WTC11 (cell line): Measurements from ENCODE around the gene TAS1R2. TPM values are rescaled to one million over a fixed set of nuclear protein-coding genes. Genes with fewer than 3 reads are reported as not detected.

Experiments used
- ATAC-seq: fragments of 200-7000 bp; cut with Tn5 transposase; 2 replicates; pipeline ENCODE4 v1.10.0; 2021; ENCODE audit warnings: mild to moderate bottlenecking, moderate library complexity
- CTCF ChIA-PET: fragments of 300-600 bp; sonication (Branson Sonifier 250); formaldehyde crosslinking; loops from one replicate; lab custom pipeline; 2021; ENCODE audit warnings: antibody characterized with exemption; lab: Charles Lee
- POLR2A ChIA-PET: fragments of 350-600 bp; sonication (Branson Sonifier 250); formaldehyde crosslinking; loops from one replicate; lab custom pipeline; 2021; ENCODE audit warnings: antibody characterized with exemption; lab: Charles Lee
- DNase-seq: peaks from one replicate; pipeline ENCODE4 v3.0.0; 2021; ENCODE audit warnings: low spot score
- H3K27ac Mint-ChIP-seq: 2 replicates; pipeline ENCODE4 v1.8.0; 2021; ENCODE audit warnings: mixed read lengths
- H3K27me3 Mint-ChIP-seq: 2 replicates; pipeline ENCODE4 v1.8.0; 2021; ENCODE audit warnings: low read depth, mild to moderate bottlenecking, moderate library complexity, mixed read lengths
- H3K36me3 Mint-ChIP-seq: 2 replicates; pipeline ENCODE4 v1.8.0; 2021; ENCODE audit warnings: mixed read lengths
- H3K4me1 Mint-ChIP-seq: 2 replicates; pipeline ENCODE4 v1.8.0; 2022; ENCODE audit warnings: mixed read lengths
- H3K4me3 Mint-ChIP-seq: 2 replicates; pipeline ENCODE4 v1.8.0; 2021; ENCODE audit warnings: mild to moderate bottlenecking, moderate library complexity, mixed read lengths
- H3K9me3 Mint-ChIP-seq: 2 replicates; pipeline ENCODE4 v1.8.0; 2021; ENCODE audit warnings: mixed read lengths
- AR ChIP-seq: fragments of 250-450 bp; sonication (Bioruptor Pico); IDR thresholded peaks from 2 replicates; pipeline ENCODE4 v1.9.0; 2021; ENCODE audit warnings: mild to moderate bottlenecking
- JUN ChIP-seq: sonication (generic); formaldehyde crosslinking; IDR thresholded peaks from 2 replicates; pipeline ENCODE4 v1.8.0; 2023; ENCODE audit warnings: mild to moderate bottlenecking, missing genetic modification reagents
- KAT7 ChIP-seq: sonication (generic); formaldehyde crosslinking; IDR thresholded peaks from 2 replicates; pipeline ENCODE4 v1.8.1; 2023; ENCODE audit warnings: missing genetic modification reagents, mild to moderate bottlenecking, borderline replicate concordance
- MXD4 ChIP-seq: fragments of 250-450 bp; sonication (Bioruptor Pico); IDR thresholded peaks from 2 replicates; pipeline ENCODE4 v1.8.0; 2021; ENCODE audit warnings: mild to moderate bottlenecking, moderate library complexity, borderline replicate concordance
- NFYB ChIP-seq: sonication (generic); formaldehyde crosslinking; conservative IDR thresholded peaks from 2 replicates; pipeline ENCODE4 v1.8.0; 2022; ENCODE audit warnings: low read depth, missing genetic modification reagents
- NR3C1 ChIP-seq: sonication (generic); formaldehyde crosslinking; conservative IDR thresholded peaks from 2 replicates; pipeline ENCODE4 v1.8.1; 2023; ENCODE audit warnings: low read depth, mild to moderate bottlenecking, missing genetic modification reagents
- RORB ChIP-seq: fragments of 250-450 bp; sonication (Bioruptor Pico); IDR thresholded peaks from 2 replicates; pipeline ENCODE4 v1.9.0; 2021; ENCODE audit warnings: mild to moderate bottlenecking
- TP53 ChIP-seq: sonication (generic); formaldehyde crosslinking; IDR thresholded peaks from 2 replicates; pipeline ENCODE4 v1.8.1; 2023; ENCODE audit warnings: mild to moderate bottlenecking, missing genetic modification reagents
- ZMAT4 ChIP-seq: fragments of 250-450 bp; sonication (Bioruptor Pico); IDR thresholded peaks from 2 replicates; pipeline ENCODE4 v1.9.0; 2021; ENCODE audit warnings: mild to moderate bottlenecking
- ZNF219 ChIP-seq: sonication (generic); formaldehyde crosslinking; IDR thresholded peaks from 2 replicates; pipeline ENCODE4 v1.8.0; 2023; ENCODE audit warnings: missing genetic modification reagents, mild to moderate bottlenecking, borderline replicate concordance
- ZNF281 ChIP-seq: sonication (generic); formaldehyde crosslinking; IDR thresholded peaks from 2 replicates; pipeline ENCODE4 v1.8.0; 2023; ENCODE audit warnings: mild to moderate bottlenecking, missing genetic modification reagents
- total RNA-seq: library from RNA; stranded (reverse); gene quantifications from 3 replicates; pipeline ENCODE4 v1.2.3, GENCODE V29; 2021
- TF ChIP-seq, protein P1 (sequence below): sonication (generic); formaldehyde crosslinking; IDR thresholded peaks from 2 replicates; pipeline ENCODE4 v1.8.0; 2022; ENCODE audit warnings: missing genetic modification reagents
- TF ChIP-seq, protein P2 (sequence below): fragments of 250-450 bp; sonication (Bioruptor Pico); IDR thresholded peaks from 2 replicates; pipeline ENCODE4 v2.1.2; 2022; ENCODE audit warnings: mild to moderate bottlenecking, moderate library complexity
- TF ChIP-seq, protein P3 (sequence below): sonication (generic); formaldehyde crosslinking; IDR thresholded peaks from 2 replicates; pipeline ENCODE4 v1.8.0; 2022; ENCODE audit warnings: mild to moderate bottlenecking, missing genetic modification reagents

The TAS1R2 gene
- total RNA-seq, 1 experiment from 2014 or later, result not detected

- TF ChIP-seq, protein P1, sequence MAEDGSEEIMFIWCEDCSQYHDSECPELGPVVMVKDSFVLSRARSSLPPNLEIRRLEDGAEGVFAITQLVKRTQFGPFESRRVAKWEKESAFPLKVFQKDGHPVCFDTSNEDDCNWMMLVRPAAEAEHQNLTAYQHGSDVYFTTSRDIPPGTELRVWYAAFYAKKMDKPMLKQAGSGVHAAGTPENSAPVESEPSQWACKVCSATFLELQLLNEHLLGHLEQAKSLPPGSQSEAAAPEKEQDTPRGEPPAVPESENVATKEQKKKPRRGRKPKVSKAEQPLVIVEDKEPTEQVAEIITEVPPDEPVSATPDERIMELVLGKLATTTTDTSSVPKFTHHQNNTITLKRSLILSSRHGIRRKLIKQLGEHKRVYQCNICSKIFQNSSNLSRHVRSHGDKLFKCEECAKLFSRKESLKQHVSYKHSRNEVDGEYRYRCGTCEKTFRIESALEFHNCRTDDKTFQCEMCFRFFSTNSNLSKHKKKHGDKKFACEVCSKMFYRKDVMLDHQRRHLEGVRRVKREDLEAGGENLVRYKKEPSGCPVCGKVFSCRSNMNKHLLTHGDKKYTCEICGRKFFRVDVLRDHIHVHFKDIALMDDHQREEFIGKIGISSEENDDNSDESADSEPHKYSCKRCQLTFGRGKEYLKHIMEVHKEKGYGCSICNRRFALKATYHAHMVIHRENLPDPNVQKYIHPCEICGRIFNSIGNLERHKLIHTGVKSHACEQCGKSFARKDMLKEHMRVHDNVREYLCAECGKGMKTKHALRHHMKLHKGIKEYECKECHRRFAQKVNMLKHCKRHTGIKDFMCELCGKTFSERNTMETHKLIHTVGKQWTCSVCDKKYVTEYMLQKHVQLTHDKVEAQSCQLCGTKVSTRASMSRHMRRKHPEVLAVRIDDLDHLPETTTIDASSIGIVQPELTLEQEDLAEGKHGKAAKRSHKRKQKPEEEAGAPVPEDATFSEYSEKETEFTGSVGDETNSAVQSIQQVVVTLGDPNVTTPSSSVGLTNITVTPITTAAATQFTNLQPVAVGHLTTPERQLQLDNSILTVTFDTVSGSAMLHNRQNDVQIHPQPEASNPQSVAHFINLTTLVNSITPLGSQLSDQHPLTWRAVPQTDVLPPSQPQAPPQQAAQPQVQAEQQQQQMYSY (CRISPR knock-in tag), result no peak
- TF ChIP-seq ZNF219 (CRISPR knock-in tag), result no peak
- TF ChIP-seq, protein P2, sequence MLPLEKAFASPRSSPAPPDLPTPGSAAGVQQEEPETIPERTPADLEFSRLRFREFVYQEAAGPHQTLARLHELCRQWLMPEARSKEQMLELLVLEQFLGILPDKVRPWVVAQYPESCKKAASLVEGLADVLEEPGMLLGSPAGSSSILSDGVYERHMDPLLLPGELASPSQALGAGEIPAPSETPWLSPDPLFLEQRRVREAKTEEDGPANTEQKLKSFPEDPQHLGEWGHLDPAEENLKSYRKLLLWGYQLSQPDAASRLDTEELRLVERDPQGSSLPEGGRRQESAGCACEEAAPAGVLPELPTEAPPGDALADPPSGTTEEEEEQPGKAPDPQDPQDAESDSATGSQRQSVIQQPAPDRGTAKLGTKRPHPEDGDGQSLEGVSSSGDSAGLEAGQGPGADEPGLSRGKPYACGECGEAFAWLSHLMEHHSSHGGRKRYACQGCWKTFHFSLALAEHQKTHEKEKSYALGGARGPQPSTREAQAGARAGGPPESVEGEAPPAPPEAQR, result no peak
- TF ChIP-seq KAT7, result no peak
Measured at GRCh38 chr1:18814425-18814824, 45.0 kb downstream of the TAS1R2 start (continued).

- TF ChIP-seq NR3C1, result no peak
- TF ChIP-seq TP53 (CRISPR knock-in tag), result no peak
- no peak for TF ChIP-seq AR
- TF ChIP-seq, protein P3, sequence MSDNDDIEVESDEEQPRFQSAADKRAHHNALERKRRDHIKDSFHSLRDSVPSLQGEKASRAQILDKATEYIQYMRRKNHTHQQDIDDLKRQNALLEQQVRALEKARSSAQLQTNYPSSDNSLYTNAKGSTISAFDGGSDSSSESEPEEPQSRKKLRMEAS (CRISPR knock-in tag), result no peak
- TF ChIP-seq ZNF281 (CRISPR knock-in tag), result no peak
- TF ChIP-seq JUN (CRISPR knock-in tag), result no peak
- TF ChIP-seq MXD4, result no peak
- no peak for TF ChIP-seq NFYB (CRISPR knock-in tag)
- TF ChIP-seq ZMAT4 (CRISPR knock-in tag), result no peak
- no peak for TF ChIP-seq RORB (CRISPR knock-in tag)
- TF ChIP-seq ZNF219 (CRISPR knock-in tag), result no peak
- ATAC-seq, result no peak
- Mint-ChIP-seq H3K4me1 (peaks cover 12% of the 10 kb centered on the region), H3K27ac (no peak overlapping the region), H3K9me3 (no peaks in the 10 kb centered on the region), H3K27me3 (no peaks in the 10 kb centered on the region; the same call in 1 of the 2 replicates), H3K4me3 (no peak overlapping the region), H3K36me3 (no peaks in the 10 kb centered on the region)
- POLR2A ChIA-PET, result no interaction called here
- no peak for DNase-seq
- CTCF ChIA-PET, result no interaction called here
Measured at GRCh38 chr1:18812453-18812939, 47.0 kb downstream of the TAS1R2 start.
